HepG2 (cell line): ENCODE measurements around the gene RNF5. TPM values are rescaled to one million over a fixed set of nuclear protein-coding genes. Genes with fewer than 3 reads are reported as not detected.

ENCODE experiments used
- ATAC-seq: fragments of 200-7000 bp; cut with Tn5 transposase; 3 replicates; pipeline ENCODE4 v1.9.1; 2020; ENCODE audit warnings: mild to moderate bottlenecking, moderate library complexity
- BruUV-seq: library from RNA; stranded (reverse); fragments of 400-500 nt; replicated peaks from 2 replicates; lab custom pipeline; 2021; lab: Mats Ljungman, UMichigan
- CTCF ChIA-PET: fragments of 300-600 bp; formaldehyde crosslinking; extraction: SDS; loops from one replicate; lab custom pipeline; 2021; ENCODE audit warnings: low total read pairs, inconsistent platforms, low intra/inter-chr PET ratio; lab: Yijun Ruan, JAX
- POLR2A ChIA-PET: fragments of 350-600 bp; sonication (Branson Sonifier 250); formaldehyde crosslinking; loops from one replicate; lab custom pipeline; 2020; ENCODE audit warnings: antibody characterized with exemption, inconsistent platforms; lab: Yijun Ruan, JAX
- DNase-seq: peaks from one replicate; pipeline ENCODE4 v3.0.0-alpha.2; 2015; ENCODE audit warnings: low spot score
- FAIRE-seq: peaks from 3 replicates; lab custom pipeline; 2011; peaks lifted over from hg19 to GRCh38; lab: Jason Lieb, UNC
- H2AFZ ChIP-seq: one replicate; pipeline ENCODE4 v1.6.1; 2011; ENCODE audit warnings: low read length, inconsistent platforms
- H3K27ac ChIP-seq: fragments of 300-600 bp; 3 replicates; pipeline ENCODE4 v1.8.0; 2011; ENCODE audit warnings: mixed run types, mild to moderate bottlenecking, mixed read lengths, low read length, inconsistent platforms; ENCODE audit not compliant: insufficient read depth; ENCODE audit errors: extremely low read length
- H3K27me3 ChIP-seq, 2 experiments: fragments of 200-600 bp in 1 of 2; 2 replicates in 1 of 2; 3 replicates in 1 of 2; pipeline versions ENCODE4 v1.6.0 to v1.8.0; 2011; ENCODE audit warnings: low read length in 2 of 2, mild to moderate bottlenecking in 2 of 2, moderate library complexity in 2 of 2, inconsistent platforms in 1 of 2; ENCODE audit not compliant: insufficient read depth in 2 of 2, control insufficient read depth in 1 of 2
- H3K36me3 ChIP-seq, 2 experiments: fragments of 200-600 bp in 1 of 2; replicated peaks in 1 of 2; 2 replicates in 1 of 2; 3 replicates in 1 of 2; pipeline versions ENCODE4 v1.5.1 to v1.8.0; 2011; ENCODE audit warnings: low read length in 2 of 2, inconsistent platforms in 1 of 2; ENCODE audit not compliant: insufficient read depth in 2 of 2, control insufficient read depth in 1 of 2
- H3K4me1 ChIP-seq: 2 replicates; pipeline ENCODE4 v1.5.1; 2012; ENCODE audit warnings: low read length, inconsistent platforms; ENCODE audit not compliant: insufficient read depth
- H3K4me2 ChIP-seq: 2 replicates; pipeline ENCODE4 v1.6.0; 2011; ENCODE audit warnings: low read depth, low read length, inconsistent platforms
- H3K4me3 ChIP-seq, 3 experiments: fragments of 200-600 bp in 1 of 3; sonication (generic), shearing (Covaris generic) in 1 of 3; replicated peaks in 1 of 3; 2 replicates each; pipeline ENCODE4 v1.5.1; 2011 to 2016; ENCODE audit warnings: low read length in 3 of 3, inconsistent platforms in 2 of 3, low read depth in 2 of 3, mild to moderate bottlenecking in 2 of 3, control low read depth in 1 of 3, mixed read lengths in 1 of 3; ENCODE audit not compliant: insufficient read depth in 1 of 3
- H3K79me2 ChIP-seq: one replicate; pipeline ENCODE4 v1.6.1; 2011; ENCODE audit warnings: low read length, inconsistent platforms; ENCODE audit not compliant: insufficient read depth
- H3K9ac ChIP-seq: 2 replicates; pipeline ENCODE4 v1.6.0; 2011; ENCODE audit warnings: mild to moderate bottlenecking, low read depth, low read length, inconsistent platforms; ENCODE audit not compliant: insufficient read depth
- H3K9me3 ChIP-seq: 2 replicates; pipeline ENCODE4 v1.5.1; 2012; ENCODE audit warnings: mild to moderate bottlenecking, low read length
- H4K20me1 ChIP-seq: 2 replicates; pipeline ENCODE4 v1.6.0; 2011; ENCODE audit warnings: inconsistent platforms, mild to moderate bottlenecking, low read length, moderate library complexity; ENCODE audit not compliant: insufficient read depth
- AKAP8 ChIP-seq: sonication (generic); formaldehyde crosslinking; IDR thresholded peaks from 2 replicates; pipeline ENCODE4 v1.5.1; 2020; ENCODE audit warnings: mild to moderate bottlenecking, missing genetic modification reagents
- ATF1 ChIP-seq: IDR thresholded peaks from 2 replicates; pipeline ENCODE4 v1.6.1; 2016; ENCODE audit warnings: mild to moderate bottlenecking, control low read depth
- CSRNP1 ChIP-seq: sonication (generic); formaldehyde crosslinking; IDR thresholded peaks from 2 replicates; pipeline ENCODE4 v1.8.1; 2023; ENCODE audit warnings: mild to moderate bottlenecking, missing genetic modification reagents
- ERF ChIP-seq: IDR thresholded peaks from 2 replicates; pipeline ENCODE4 v1.6.1; 2018; ENCODE audit warnings: missing biosample characterization, missing genetic modification reagents
- FOXA1 ChIP-seq, 2 experiments: fragments of 450-650 bp in 1 of 2; sonication (generic) in 1 of 2; formaldehyde crosslinking in 1 of 2; IDR thresholded peaks; 2 replicates each; pipeline versions ENCODE4 v1.4.0 to v1.6.1; 2016 to 2020; ENCODE audit warnings: missing genetic modification reagents in 1 of 2
- IRF1 ChIP-seq: sonication (generic); formaldehyde crosslinking; IDR thresholded peaks from 2 replicates; pipeline ENCODE4 v1.4.0; 2020; ENCODE audit warnings: low read depth, mild to moderate bottlenecking, missing genetic modification reagents
- TFAP4 ChIP-seq: sonication (generic); IDR thresholded peaks from 2 replicates; pipeline ENCODE4 v1.6.1; 2016; ENCODE audit warnings: low read depth, borderline replicate concordance
- ZBTB26 ChIP-seq: IDR thresholded peaks from 2 replicates; pipeline ENCODE4 v1.6.1; 2016; ENCODE audit warnings: missing compliant biosample characterization, missing genetic modification reagents, borderline replicate concordance
- ZNF275 ChIP-seq: sonication (generic); formaldehyde crosslinking; IDR thresholded peaks from 2 replicates; pipeline ENCODE4 v1.8.0; 2022; ENCODE audit warnings: missing genetic modification reagents, mild to moderate bottlenecking, inconsistent platforms, borderline replicate concordance
- ZNF570 ChIP-seq: sonication (generic); formaldehyde crosslinking; IDR thresholded peaks from 2 replicates; pipeline ENCODE4 v1.4.0; 2020; ENCODE audit warnings: mild to moderate bottlenecking, missing genetic modification reagents, borderline replicate concordance
- ZNF816 ChIP-seq: sonication (generic); formaldehyde crosslinking; IDR thresholded peaks from 2 replicates; pipeline ENCODE4 v1.8.0; 2022; ENCODE audit warnings: missing genetic modification reagents, mild to moderate bottlenecking, borderline replicate concordance
- ZNF879 ChIP-seq: sonication (generic); formaldehyde crosslinking; IDR thresholded peaks from 2 replicates; pipeline ENCODE4 v1.8.1; 2023; ENCODE audit warnings: missing genetic modification reagents
- WGBS: methylation state at CpG from one replicate; pipeline ENCODE4 v1.1.6; 2017; ENCODE audit warnings: low lambda C conversion rate; 5-methylcytosine and 5-hydroxymethylcytosine counted together
- in situ Hi-C: cut with HindIII; loops from 2 replicates; pipeline ENCODE4 v1.10.0; 2017; ENCODE audit warnings: low pct_unique_long_range_greater_than_20kb; ENCODE audit not compliant: extremely low pct_ligation_motif_present
- intact Hi-C: fragments of 100-400 bp; cut with micrococcal nuclease; formaldehyde crosslinking; loops from one replicate; pipeline ENCODE4 v1.10.0; 2022; ENCODE audit not compliant: unreplicated experiment
- polyA plus RNA-seq, 8 experiments: library from polyadenylated mRNA; depleted of rRNA in 3 of 8; stranded (reverse) in 7 of 8; unstranded in 1 of 8; fragments of >200 nt; fragmentation: Illumina TruSeq in 4 of 8; extraction: Trizol in 4 of 8; gene quantifications; 2 replicates each; pipeline versions ENCODE4 v1.2.1 to v1.2.3, GENCODE V29; 2011 to 2016; ENCODE audit warnings: low read depth in 4 of 8, missing spikeins in 1 of 8, mixed read lengths in 1 of 8; ENCODE audit not compliant: insufficient read depth in 1 of 8
- total RNA-seq, 5 experiments: library from RNA; depleted of rRNA; stranded (reverse); fragments of >200 nt; fragmentation: Illumina TruSeq; extraction: Trizol; gene quantifications; 2 replicates each; pipeline ENCODE4 v1.2.3, GENCODE V29; 2016; ENCODE audit warnings: low read depth in 1 of 5

RNF5 gene
- total and polyA plus RNA-seq, 2 of the 13 experiments (the other 11 are each of a cell fraction or from before 2014, with no cell fraction given) = 98.0 to 131 TPM

GRCh38 chr6:32153564-32154513 is 24.4 kb upstream of the RNF5 start, which contains the start of gene PPT2 (continued):
- TF ChIP-seq ZNF879 (CRISPR knock-in tag) (no peak), AKAP8 (CRISPR knock-in tag) (no peak), ATF1 (CRISPR knock-in tag) (peak; percentile 96), ERF (CRISPR knock-in tag) (peak; percentile 63; the same call in 1 of the 2 replicates), ZNF275 (CRISPR knock-in tag) (no peak; the same call in 1 of the 2 replicates), IRF1 (CRISPR knock-in tag) (no peak; the same call in 1 of the 2 replicates)
- TF ChIP-seq, all 625 proteins: peak for 321

GRCh38 chr6:32154514-32155161 is 23.6 kb upstream of the RNF5 start:
- FAIRE-seq = peak; percentile 59
- H3K4me2 ChIP-seq = peak overlapping the region; percentile 94
- TF ChIP-seq ZNF816 (CRISPR knock-in tag) = no peak
- TF ChIP-seq ZBTB26 = peak; percentile 31; the same call in 1 of the 2 replicates
- 0 out of 2 replicates have a peak, but pooled peaks have one; percentile 19 for TF ChIP-seq CSRNP1
- TF ChIP-seq FOXA1 (IDR thresholded peaks at IDR 0.05) = no peak
- 0 out of 2 replicates have a peak, but pooled peaks have one; percentile 16 for TF ChIP-seq FOXA1 (CRISPR knock-in tag; IDR thresholded peaks at IDR 0.05)
- no peak for TF ChIP-seq ZNF570 (CRISPR knock-in tag)
- peak; percentile 66; the same call in 1 of the 2 replicates for TF ChIP-seq TFAP4

More at GRCh38 chr6:32154514-32155161, 23.6 kb upstream of the RNF5 start:
- DNase-seq = peak; percentile 86
- Histone ChIP-seq H3K36me3 (peaks cover 18 to 32% of the 10 kb centered on the region in 2 experiments), H2AFZ (peak overlapping the region; percentile 37), H4K20me1 (no peaks in the 10 kb centered on the region), H3K27ac (peak overlapping the region; percentile 88), H3K9me3 (no peaks in the 10 kb centered on the region), H3K4me1 (peaks cover 28% of the 10 kb centered on the region), H3K27me3 (no peaks in the 10 kb centered on the region; a peak in 1 of 5 replicates), H3K79me2 (peaks cover 17% of the 10 kb centered on the region), H3K4me3 (peak overlapping the region; percentile 78 to 91 (median 88)), H3K9ac (peak overlapping the region; percentile 91)
- ChIA-PET POLR2A (interaction anchor here (0.9 to 1.3 kb wide), 8 partner anchors 10 to 817 kb away, joined by 3 to 8 read pairs (median 4); partner anchors contain the start of genes AGPAT1, ATF6B, EGFL8 and PBX2), CTCF (interaction anchor here (1.0 to 4.3 kb wide), 6 partner anchors 27 to 106 kb away, joined by 4 to 97 read pairs (median 4); partner anchors contain the start of gene ATF6B)
- intact Hi-C loops = loop anchor here (1.0 kb wide), 5 partner anchors 24 to 67 kb away; partner anchors contain the start of genes FKBPL and RNF5
- ATAC-seq = peak; percentile 89
- in situ Hi-C loops = loop anchor here (5.0 kb wide), 1 partner anchor 37 kb away; no protein-coding TSS in a partner anchor
- 5% methylated on average over 30 of the region's 34 CpGs for WGBS
- BruUV-seq = TSS peak; percentile 75
